Measurements from ENCODE around the gene PI16. TPM values are rescaled to one million over a fixed set of nuclear protein-coding genes. Genes with fewer than 3 reads are reported as not detected.
A peak's percentile ranks its signal among the peaks of the same experiment; 100 is the strongest.

PI16 gene
- total RNA-seq, 1 experiment from 2014 or later = 0.17 TPM

DNA sequence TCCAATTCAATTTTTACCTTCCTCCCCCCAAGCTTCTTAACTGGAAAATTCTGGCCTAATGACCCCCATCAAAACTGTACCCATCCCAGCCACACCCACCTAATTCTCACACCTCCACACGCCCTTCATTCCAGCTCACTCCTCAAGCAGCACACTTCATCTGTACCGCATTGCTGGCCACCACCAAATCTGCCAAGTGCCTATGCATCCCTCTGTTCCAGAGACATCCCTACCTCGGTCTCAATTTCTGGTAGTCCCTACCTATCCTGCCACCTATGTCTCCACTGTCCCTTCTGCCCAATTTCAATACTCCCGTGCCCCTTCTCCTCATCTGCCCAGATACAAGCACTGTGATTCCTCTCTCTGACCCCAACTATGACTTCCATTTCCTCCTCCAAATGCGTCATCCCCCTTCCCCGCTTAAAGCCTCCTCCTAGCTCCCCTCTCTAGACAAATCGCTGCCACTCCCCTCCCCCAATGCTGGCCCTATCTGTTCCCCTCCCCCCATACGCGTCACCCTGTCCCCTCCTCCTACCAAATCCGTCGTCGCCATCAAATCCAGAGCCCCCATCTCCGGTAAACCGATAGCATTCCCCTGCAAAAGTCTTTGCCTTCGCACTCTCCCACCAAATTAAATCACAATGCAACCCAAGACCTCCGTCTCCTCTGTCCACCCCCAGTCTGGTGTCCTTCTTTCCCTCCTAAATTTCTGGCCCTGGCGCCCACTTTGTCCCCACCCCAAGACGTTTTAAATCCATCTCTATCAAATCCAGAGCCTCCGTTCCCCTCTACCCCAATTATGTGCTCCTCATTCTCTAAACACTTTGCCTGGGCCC, 30.3 kb downstream of the PI16 start:
- H3K4me1 Mint-ChIP-seq = peaks cover 30% of the 10 kb centered on the region
- peak; percentile 39 for TF ChIP-seq ZNF281 (CRISPR knock-in tag; IDR thresholded peaks at IDR 0.05)
- TF ChIP-seq MYBL2 (CRISPR knock-in tag; IDR thresholded peaks at IDR 0.05) = no peak
- no peak for TF ChIP-seq ZNF671 (CRISPR knock-in tag; IDR thresholded peaks at IDR 0.05)
- TF ChIP-seq ETV6 (CRISPR knock-in tag; IDR thresholded peaks at IDR 0.05) = no peak
- TF ChIP-seq ZNF317 (CRISPR knock-in tag; IDR thresholded peaks at IDR 0.05; ENCODE audit: borderline replicate concordance, low read depth) = no peak
- TF ChIP-seq ERG (CRISPR knock-in tag; IDR thresholded peaks at IDR 0.05) = no peak
- TF ChIP-seq, protein P1, sequence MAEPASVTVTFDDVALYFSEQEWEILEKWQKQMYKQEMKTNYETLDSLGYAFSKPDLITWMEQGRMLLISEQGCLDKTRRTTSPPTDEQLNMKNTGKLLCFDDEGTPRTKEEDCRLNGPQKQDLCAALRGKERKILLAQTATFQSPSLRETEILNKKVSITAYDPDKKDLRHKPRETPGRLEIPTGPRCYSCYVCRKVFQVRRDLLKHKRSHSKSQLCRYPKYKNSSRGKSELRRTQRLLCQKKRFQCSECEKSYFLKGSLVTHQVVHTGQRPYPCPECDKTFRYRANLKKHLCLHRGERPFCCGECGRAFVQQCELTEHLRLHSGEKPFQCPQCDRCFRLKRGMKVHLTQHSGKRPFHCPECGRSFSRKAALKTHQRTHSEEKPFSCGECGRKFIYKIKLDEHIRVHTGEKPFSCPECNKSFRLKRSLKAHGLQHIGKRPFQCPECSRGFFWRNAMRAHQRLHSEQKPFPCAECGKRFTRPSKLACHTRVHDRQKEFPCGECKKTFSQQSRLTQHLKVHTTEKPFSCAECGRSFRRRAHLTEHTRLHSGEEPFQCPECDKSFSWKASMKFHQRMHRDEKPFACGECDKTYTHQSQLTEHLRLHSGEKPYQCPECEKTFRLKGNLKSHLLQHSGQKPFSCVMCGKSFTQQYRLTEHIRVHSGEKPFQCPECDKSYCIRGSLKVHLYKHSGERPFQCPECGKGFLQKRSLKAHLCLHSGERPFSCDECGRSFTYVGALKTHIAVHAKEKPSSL (CRISPR knock-in tag; conservative IDR thresholded peaks at IDR 0.05) = no peak
- no peak for TF ChIP-seq ATF1 (CRISPR knock-in tag; IDR thresholded peaks at IDR 0.05)
- TF ChIP-seq, protein P2, sequence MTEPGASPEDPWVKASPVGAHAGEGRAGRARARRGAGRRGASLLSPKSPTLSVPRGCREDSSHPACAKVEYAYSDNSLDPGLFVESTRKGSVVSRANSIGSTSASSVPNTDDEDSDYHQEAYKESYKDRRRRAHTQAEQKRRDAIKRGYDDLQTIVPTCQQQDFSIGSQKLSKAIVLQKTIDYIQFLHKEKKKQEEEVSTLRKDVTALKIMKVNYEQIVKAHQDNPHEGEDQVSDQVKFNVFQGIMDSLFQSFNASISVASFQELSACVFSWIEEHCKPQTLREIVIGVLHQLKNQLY (CRISPR knock-in tag; IDR thresholded peaks at IDR 0.05) = no peak
- no peak for TF ChIP-seq NR3C1 (CRISPR knock-in tag; conservative IDR thresholded peaks at IDR 0.05; ENCODE audit: low read depth)
- TF ChIP-seq ZMAT4 (CRISPR knock-in tag; IDR thresholded peaks at IDR 0.05) = 0 out of 2 replicates have a peak, but pooled peaks have one; percentile 26
- TF ChIP-seq IRF2 (CRISPR knock-in tag; IDR thresholded peaks at IDR 0.05; ENCODE audit: borderline replicate concordance, low read depth) = no peak
- H3K9me3 Mint-ChIP-seq = 0 out of 2 replicates have a peak, but pooled peaks cover 3% of the 10 kb centered on the region
- ATAC-seq (peak; percentile 54), DNase-seq (ENCODE audit: low spot score) (peak; percentile 68)
- H3K27me3 Mint-ChIP-seq (ENCODE audit: low read depth) = no peaks in the 10 kb centered on the region
- ChIA-PET CTCF (interaction anchor here (1.3 to 2.6 kb wide), 4 partner anchors 33 to 110 kb away, joined by 3 to 12 read pairs (median 8); partner anchors contain the start of genes C6orf89 and PPIL1), POLR2A (interaction anchor here (0.6 to 1.0 kb wide), 3 partner anchors 12 to 610 kb away, joined by 3 to 4 read pairs (median 3); no protein-coding TSS in a partner anchor)
- no peak overlapping the region for H3K4me3 Mint-ChIP-seq
- H3K36me3 Mint-ChIP-seq = no peaks in the 10 kb centered on the region
- no peak overlapping the region for H3K27ac Mint-ChIP-seq

- POLR2A ChIA-PET = interaction anchor here (0.6 to 1.2 kb wide), 10 partner anchors 11 to 272 kb away, joined by 3 to 10 read pairs (median 3); partner anchors contain the start of genes PIM1, PPIL1, TBC1D22B and TMEM217
- no peak for TF ChIP-seq IRF2 (CRISPR knock-in tag; IDR thresholded peaks at IDR 0.05; ENCODE audit: borderline replicate concordance, low read depth)
- no peak for TF ChIP-seq CBFB (CRISPR knock-in tag; IDR thresholded peaks at IDR 0.05; ENCODE audit: low read depth)
- no peak for TF ChIP-seq RORB (CRISPR knock-in tag; IDR thresholded peaks at IDR 0.05)
- TF ChIP-seq FOXK1 (CRISPR knock-in tag; IDR thresholded peaks at IDR 0.05) = no peak
- TF ChIP-seq SMAD4 (CRISPR knock-in tag; IDR thresholded peaks at IDR 0.05) = no peak
- TF ChIP-seq CREB1 (CRISPR knock-in tag; IDR thresholded peaks at IDR 0.05) = no peak
- TF ChIP-seq, protein P3, sequence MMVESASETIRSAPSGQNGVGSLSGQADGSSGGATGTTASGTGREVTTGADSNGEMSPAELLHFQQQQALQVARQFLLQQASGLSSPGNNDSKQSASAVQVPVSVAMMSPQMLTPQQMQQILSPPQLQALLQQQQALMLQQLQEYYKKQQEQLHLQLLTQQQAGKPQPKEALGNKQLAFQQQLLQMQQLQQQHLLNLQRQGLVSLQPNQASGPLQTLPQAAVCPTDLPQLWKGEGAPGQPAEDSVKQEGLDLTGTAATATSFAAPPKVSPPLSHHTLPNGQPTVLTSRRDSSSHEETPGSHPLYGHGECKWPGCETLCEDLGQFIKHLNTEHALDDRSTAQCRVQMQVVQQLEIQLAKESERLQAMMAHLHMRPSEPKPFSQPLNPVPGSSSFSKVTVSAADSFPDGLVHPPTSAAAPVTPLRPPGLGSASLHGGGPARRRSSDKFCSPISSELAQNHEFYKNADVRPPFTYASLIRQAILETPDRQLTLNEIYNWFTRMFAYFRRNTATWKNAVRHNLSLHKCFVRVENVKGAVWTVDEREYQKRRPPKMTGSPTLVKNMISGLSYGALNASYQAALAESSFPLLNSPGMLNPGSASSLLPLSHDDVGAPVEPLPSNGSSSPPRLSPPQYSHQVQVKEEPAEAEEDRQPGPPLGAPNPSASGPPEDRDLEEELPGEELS (CRISPR knock-in tag; IDR thresholded peaks at IDR 0.05) = no peak
- no peak for TF ChIP-seq NR2C2 (CRISPR knock-in tag; IDR thresholded peaks at IDR 0.05)
- TF ChIP-seq, protein P4, sequence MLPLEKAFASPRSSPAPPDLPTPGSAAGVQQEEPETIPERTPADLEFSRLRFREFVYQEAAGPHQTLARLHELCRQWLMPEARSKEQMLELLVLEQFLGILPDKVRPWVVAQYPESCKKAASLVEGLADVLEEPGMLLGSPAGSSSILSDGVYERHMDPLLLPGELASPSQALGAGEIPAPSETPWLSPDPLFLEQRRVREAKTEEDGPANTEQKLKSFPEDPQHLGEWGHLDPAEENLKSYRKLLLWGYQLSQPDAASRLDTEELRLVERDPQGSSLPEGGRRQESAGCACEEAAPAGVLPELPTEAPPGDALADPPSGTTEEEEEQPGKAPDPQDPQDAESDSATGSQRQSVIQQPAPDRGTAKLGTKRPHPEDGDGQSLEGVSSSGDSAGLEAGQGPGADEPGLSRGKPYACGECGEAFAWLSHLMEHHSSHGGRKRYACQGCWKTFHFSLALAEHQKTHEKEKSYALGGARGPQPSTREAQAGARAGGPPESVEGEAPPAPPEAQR (CRISPR knock-in tag; IDR thresholded peaks at IDR 0.05) = no peak
- TF ChIP-seq ZNF138 (CRISPR knock-in tag; conservative IDR thresholded peaks at IDR 0.05) = no peak
- no peak for TF ChIP-seq ETV6 (CRISPR knock-in tag; IDR thresholded peaks at IDR 0.05)
These were observed 30.9 kb downstream of the PI16 start for GRCh38 chr6:36985417-36985807.

More at GRCh38 chr6:36985417-36985807, 30.9 kb downstream of the PI16 start:
- no peak for ATAC-seq
- Mint-ChIP-seq H3K27me3 (ENCODE audit: low read depth) (no peaks in the 10 kb centered on the region), H3K9me3 (0 out of 2 replicates have a peak, but pooled peaks cover 3% of the 10 kb centered on the region), H3K36me3 (no peaks in the 10 kb centered on the region), H3K27ac (peak overlapping the region; percentile 55; the same call in 1 of the 2 replicates), H3K4me1 (peaks cover 26% of the 10 kb centered on the region), H3K4me3 (no peak overlapping the region)
- CTCF ChIA-PET = interaction anchor here (1.0 to 2.6 kb wide), 9 partner anchors 8 to 224 kb away, joined by 3 to 32 read pairs (median 7); partner anchors contain the start of genes C6orf89 and PPIL1
- no peak for DNase-seq (ENCODE audit: low spot score)
